ENCODE data around the gene TLE2.

The TLE2 gene

DNA sequence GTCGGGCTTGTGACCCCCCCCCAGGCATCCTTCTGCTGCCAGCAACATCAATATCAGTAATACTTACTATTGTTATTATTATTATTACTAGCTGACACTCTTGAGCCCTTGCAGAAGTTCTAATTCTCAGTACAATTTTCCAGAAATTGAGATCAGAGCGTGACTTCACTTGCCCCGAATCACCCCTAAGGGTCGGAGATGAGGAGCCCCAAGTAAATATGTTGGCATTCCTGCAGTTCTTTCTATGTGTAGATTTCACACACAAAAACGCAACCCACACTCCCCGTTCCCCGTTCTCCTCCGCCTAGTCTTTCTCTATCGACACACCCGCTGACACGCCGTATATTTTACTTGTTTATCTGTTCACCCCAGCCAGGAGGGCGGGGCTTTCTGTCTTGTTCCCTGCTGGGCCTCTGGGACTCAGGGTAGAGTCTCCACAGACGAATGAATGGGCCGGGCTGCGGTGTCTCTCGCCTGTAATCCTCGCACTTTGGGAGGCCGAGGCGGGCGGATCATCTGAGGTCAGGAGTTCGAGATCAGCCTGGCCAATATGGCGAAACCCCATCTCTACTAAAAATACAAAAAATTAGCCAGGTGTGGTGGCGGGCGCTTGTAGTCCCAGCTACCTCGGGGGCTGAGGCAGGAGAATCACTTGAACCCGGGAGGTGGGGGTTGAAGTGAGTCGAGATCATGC lies 18.6 kb upstream of the TLE2 start:
- ATAC-seq (ENCODE audit: insufficient read depth, low read depth) (peak; percentile 78), DNase-seq (peak; percentile 71)
- H3K36me3 ChIP-seq (ENCODE audit: insufficient read depth, low read length) = 0 out of 2 replicates have a peak, but pooled peaks cover under 1% of the 10 kb centered on the region
- H3K27me3 ChIP-seq (ENCODE audit: insufficient read depth, low read length, poor library complexity) = no peaks in the 10 kb centered on the region
- peak overlapping the region; percentile 64; the same call in 1 of the 2 replicates for H3K27ac ChIP-seq (ENCODE audit: low read length)
- no peaks in the 10 kb centered on the region for H3K79me2 ChIP-seq (ENCODE audit: insufficient read depth, low read length)
- TF ChIP-seq, protein P1, sequence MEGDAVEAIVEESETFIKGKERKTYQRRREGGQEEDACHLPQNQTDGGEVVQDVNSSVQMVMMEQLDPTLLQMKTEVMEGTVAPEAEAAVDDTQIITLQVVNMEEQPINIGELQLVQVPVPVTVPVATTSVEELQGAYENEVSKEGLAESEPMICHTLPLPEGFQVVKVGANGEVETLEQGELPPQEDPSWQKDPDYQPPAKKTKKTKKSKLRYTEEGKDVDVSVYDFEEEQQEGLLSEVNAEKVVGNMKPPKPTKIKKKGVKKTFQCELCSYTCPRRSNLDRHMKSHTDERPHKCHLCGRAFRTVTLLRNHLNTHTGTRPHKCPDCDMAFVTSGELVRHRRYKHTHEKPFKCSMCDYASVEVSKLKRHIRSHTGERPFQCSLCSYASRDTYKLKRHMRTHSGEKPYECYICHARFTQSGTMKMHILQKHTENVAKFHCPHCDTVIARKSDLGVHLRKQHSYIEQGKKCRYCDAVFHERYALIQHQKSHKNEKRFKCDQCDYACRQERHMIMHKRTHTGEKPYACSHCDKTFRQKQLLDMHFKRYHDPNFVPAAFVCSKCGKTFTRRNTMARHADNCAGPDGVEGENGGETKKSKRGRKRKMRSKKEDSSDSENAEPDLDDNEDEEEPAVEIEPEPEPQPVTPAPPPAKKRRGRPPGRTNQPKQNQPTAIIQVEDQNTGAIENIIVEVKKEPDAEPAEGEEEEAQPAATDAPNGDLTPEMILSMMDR (IDR thresholded peaks at IDR 0.05; ENCODE audit: borderline replicate concordance, extremely low read depth, low read length, poor library complexity, severe bottlenecking) = no peak
- no peak for TF ChIP-seq EZH2 (IDR thresholded peaks at IDR 0.05; ENCODE audit: borderline replicate concordance, low read depth, low read length, severe bottlenecking)
- H2AFZ ChIP-seq (ENCODE audit: low read depth, low read length) = peak overlapping the region; percentile 65
- H3K4me1 ChIP-seq (ENCODE audit: insufficient read depth, low read length) = peaks cover 35% of the 10 kb centered on the region
- no peaks in the 10 kb centered on the region for H4K20me1 ChIP-seq (ENCODE audit: insufficient read depth, low read length)
- peak overlapping the region; percentile 19 to 52; a peak in 3 of 4 replicates for H3K4me3 ChIP-seq (ENCODE audit: low read depth in 1 of 2, low read length in 2 of 2)
- peak overlapping the region; percentile 69 for H3K4me2 ChIP-seq (ENCODE audit: insufficient read depth, low read length)
- peak overlapping the region; percentile 49 for H3K9ac ChIP-seq (ENCODE audit: low read depth, low read length)
- no peaks in the 10 kb centered on the region for H3K9me3 ChIP-seq (ENCODE audit: insufficient read depth, low read length, severe bottlenecking)

- H3K27me3 ChIP-seq (ENCODE audit: insufficient read depth, low read length, poor library complexity) = no peaks in the 10 kb centered on the region
- peak overlapping the region; percentile 39; the same call in 1 of the 2 replicates for H3K27ac ChIP-seq (ENCODE audit: low read length)
- ATAC-seq (ENCODE audit: insufficient read depth, low read depth) = no peak; the same call in 2 of the 3 replicates
- H3K36me3 ChIP-seq (ENCODE audit: insufficient read depth, low read length) = no peaks in the 10 kb centered on the region
- H3K4me1 ChIP-seq (ENCODE audit: insufficient read depth, low read length) = peaks cover 40% of the 10 kb centered on the region
- peak overlapping the region; percentile 49 for H3K9ac ChIP-seq (ENCODE audit: low read depth, low read length)
- peak overlapping the region; percentile 19 to 52; a peak in 3 of 4 replicates for H3K4me3 ChIP-seq (ENCODE audit: low read depth in 1 of 2, low read length in 2 of 2)
- H4K20me1 ChIP-seq (ENCODE audit: insufficient read depth, low read length) = no peaks in the 10 kb centered on the region
- TF ChIP-seq EZH2 (IDR thresholded peaks at IDR 0.05; ENCODE audit: borderline replicate concordance, low read depth, low read length, severe bottlenecking) = no peak
- TF ChIP-seq, protein P1 (IDR thresholded peaks at IDR 0.05; ENCODE audit: borderline replicate concordance, extremely low read depth, low read length, poor library complexity, severe bottlenecking) = no peak
- peak overlapping the region; percentile 69 for H3K4me2 ChIP-seq (ENCODE audit: insufficient read depth, low read length)
- peak; percentile 57 for DNase-seq
- H3K79me2 ChIP-seq (ENCODE audit: insufficient read depth, low read length) = no peaks in the 10 kb centered on the region
- H3K9me3 ChIP-seq (ENCODE audit: insufficient read depth, low read length, severe bottlenecking) = no peaks in the 10 kb centered on the region
- H2AFZ ChIP-seq (ENCODE audit: low read depth, low read length) = peak overlapping the region; percentile 65
Measured at GRCh38 chr19:3046698-3047495, 17.8 kb upstream of the TLE2 start.

- TF ChIP-seq, protein P1 (IDR thresholded peaks at IDR 0.05; ENCODE audit: borderline replicate concordance, extremely low read depth, low read length, poor library complexity, severe bottlenecking) = no peak
- TF ChIP-seq EZH2 (IDR thresholded peaks at IDR 0.05; ENCODE audit: borderline replicate concordance, low read depth, low read length, severe bottlenecking) = no peak
- Histone ChIP-seq H3K79me2 (ENCODE audit: insufficient read depth, low read length) (no peaks in the 10 kb centered on the region), H3K9me3 (ENCODE audit: insufficient read depth, low read length, severe bottlenecking) (no peaks in the 10 kb centered on the region), H3K27ac (ENCODE audit: low read length) (peak overlapping the region; percentile 47; the same call in 1 of the 2 replicates), H3K4me2 (ENCODE audit: insufficient read depth, low read length) (peak overlapping the region; percentile 64), H3K36me3 (ENCODE audit: insufficient read depth, low read length) (no peaks in the 10 kb centered on the region), H2AFZ (ENCODE audit: low read depth, low read length) (no peak overlapping the region), H3K4me3 (ENCODE audit: low read depth in 1 of 2, low read length in 2 of 2) (peak overlapping the region in 1 of 2 experiments; percentile 46; a peak in 2 of 4 replicates), H3K9ac (ENCODE audit: low read depth, low read length) (peak overlapping the region; percentile 26; the same call in 1 of the 2 replicates), H3K4me1 (ENCODE audit: insufficient read depth, low read length) (peaks cover 48% of the 10 kb centered on the region), H4K20me1 (ENCODE audit: insufficient read depth, low read length) (no peaks in the 10 kb centered on the region), H3K27me3 (ENCODE audit: insufficient read depth, low read length, poor library complexity) (no peaks in the 10 kb centered on the region)
- ATAC-seq (ENCODE audit: insufficient read depth, low read depth) = no peak
- no peak for DNase-seq
Measured at GRCh38 chr19:3045885-3046697, 17.0 kb upstream of the TLE2 start.

Measured in DND-41 (cell line).